ENCODE results near the gene SH3BGRL3.
"Not testable (repeated sequence)": the region's sequence is repeated elsewhere in the genome, so short reads cannot be mapped to it uniquely, and the experiment has no call there.

DNA sequence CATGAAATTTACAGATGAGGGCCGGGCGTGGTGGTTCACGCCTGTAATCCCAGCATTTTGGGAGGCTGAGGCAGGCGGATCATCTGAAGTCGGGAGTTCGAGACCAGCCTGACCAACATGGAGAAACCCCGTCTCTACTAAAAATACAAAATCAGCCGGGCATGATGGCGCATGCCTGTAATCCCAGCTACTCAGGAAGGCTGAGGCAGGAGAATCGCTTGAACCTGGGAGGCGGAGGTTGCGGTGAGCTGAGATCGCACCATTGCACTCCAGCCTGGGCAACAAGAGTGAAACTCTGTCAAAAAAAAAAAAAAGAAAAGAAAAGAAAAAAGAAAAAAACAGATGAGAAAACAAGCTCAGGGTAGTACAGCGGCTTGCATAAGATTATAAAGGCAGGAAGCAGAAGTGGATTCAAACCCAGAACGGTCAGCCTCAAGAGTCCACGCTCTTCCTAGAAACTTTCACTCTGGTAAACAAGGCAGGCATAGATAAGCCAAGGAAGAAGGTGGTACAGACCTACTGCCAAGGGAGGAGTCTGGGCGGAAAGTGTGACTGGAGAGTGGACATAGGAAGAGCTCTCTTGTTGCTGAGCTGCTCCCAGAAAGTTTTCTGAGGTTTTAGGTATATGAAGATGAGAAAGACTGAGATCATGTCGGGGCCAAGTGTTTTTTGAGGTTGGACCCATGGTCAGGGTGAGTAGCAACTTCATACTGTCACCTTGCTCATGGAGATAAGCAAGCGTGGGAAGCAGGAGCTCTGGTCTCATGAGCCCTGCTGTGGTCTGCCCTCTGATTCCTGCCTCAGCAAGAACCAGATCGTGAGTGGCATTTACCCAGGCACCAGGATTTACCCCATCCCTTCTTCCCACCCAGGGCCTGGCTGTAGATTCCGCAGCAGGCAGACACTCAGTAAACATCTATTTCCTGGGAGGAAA lies 28.3 kb downstream of the SH3BGRL3 start:
- TF ChIP-seq, protein P1, sequence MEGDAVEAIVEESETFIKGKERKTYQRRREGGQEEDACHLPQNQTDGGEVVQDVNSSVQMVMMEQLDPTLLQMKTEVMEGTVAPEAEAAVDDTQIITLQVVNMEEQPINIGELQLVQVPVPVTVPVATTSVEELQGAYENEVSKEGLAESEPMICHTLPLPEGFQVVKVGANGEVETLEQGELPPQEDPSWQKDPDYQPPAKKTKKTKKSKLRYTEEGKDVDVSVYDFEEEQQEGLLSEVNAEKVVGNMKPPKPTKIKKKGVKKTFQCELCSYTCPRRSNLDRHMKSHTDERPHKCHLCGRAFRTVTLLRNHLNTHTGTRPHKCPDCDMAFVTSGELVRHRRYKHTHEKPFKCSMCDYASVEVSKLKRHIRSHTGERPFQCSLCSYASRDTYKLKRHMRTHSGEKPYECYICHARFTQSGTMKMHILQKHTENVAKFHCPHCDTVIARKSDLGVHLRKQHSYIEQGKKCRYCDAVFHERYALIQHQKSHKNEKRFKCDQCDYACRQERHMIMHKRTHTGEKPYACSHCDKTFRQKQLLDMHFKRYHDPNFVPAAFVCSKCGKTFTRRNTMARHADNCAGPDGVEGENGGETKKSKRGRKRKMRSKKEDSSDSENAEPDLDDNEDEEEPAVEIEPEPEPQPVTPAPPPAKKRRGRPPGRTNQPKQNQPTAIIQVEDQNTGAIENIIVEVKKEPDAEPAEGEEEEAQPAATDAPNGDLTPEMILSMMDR (IDR thresholded peaks at IDR 0.05), result not testable (repeated sequence)
- TF ChIP-seq POLR2AphosphoS5, EP300 (IDR thresholded peaks at IDR 0.05): not testable (repeated sequence)
